SK-N-SH treated with all-trans-retinoic acid at 6 μM for 48 hours (cell line): ENCODE measurements around the gene IL1B.
"Not testable (repeated sequence)": the region's sequence is repeated elsewhere in the genome, so short reads cannot be mapped to it uniquely, and the experiment has no call there.

Experiments used
- ATAC-seq: fragments of 200-7000 bp; cut with Tn5 transposase; 3 replicates; pipeline ENCODE4 v1.9.1; 2020; ENCODE audit warnings: mild to moderate bottlenecking, moderate library complexity
- ARNTL ChIP-seq: fragments of 450-650 bp; formaldehyde crosslinking; IDR thresholded peaks from 2 replicates; pipeline ENCODE4 v1.5.0; 2020; ENCODE audit warnings: low read depth, mild to moderate bottlenecking, moderate library complexity, borderline replicate concordance
- CSDC2 ChIP-seq: fragments of 250-450 bp; sonication (Bioruptor Pico); IDR thresholded peaks from 2 replicates; pipeline ENCODE4 v1.5.0; 2020; ENCODE audit warnings: mild to moderate bottlenecking, moderate library complexity
- ESRRG ChIP-seq: fragments of 250-450 bp; sonication (Bioruptor Pico); IDR thresholded peaks from 2 replicates; pipeline ENCODE4 v1.6.1; 2021; ENCODE audit warnings: mild to moderate bottlenecking
- ISL1 ChIP-seq: fragments of 250-450 bp; sonication (Bioruptor Pico); IDR thresholded peaks from 2 replicates; pipeline ENCODE4 v2.1.2; 2022; ENCODE audit warnings: mild to moderate bottlenecking, moderate library complexity
- OSR1 ChIP-seq: fragments of 250-450 bp; sonication (Bioruptor Pico); IDR thresholded peaks from 2 replicates; pipeline ENCODE4 v1.8.0; 2022; ENCODE audit warnings: moderate library complexity, mild to moderate bottlenecking, inconsistent platforms
- RARB ChIP-seq: fragments of 250-450 bp; sonication (Bioruptor Pico); IDR thresholded peaks from 2 replicates; pipeline ENCODE4 v1.8.0; 2021; ENCODE audit warnings: mild to moderate bottlenecking, moderate library complexity
- TCF4 ChIP-seq: fragments of 250-450 bp; sonication (Bioruptor Pico); IDR thresholded peaks from 2 replicates; pipeline ENCODE4 v1.8.0; 2021; ENCODE audit warnings: mild to moderate bottlenecking, moderate library complexity, borderline replicate concordance
- TOX ChIP-seq: fragments of 250-450 bp; sonication (Bioruptor Pico); IDR thresholded peaks from 2 replicates; pipeline ENCODE4 v1.8.0; 2021; ENCODE audit warnings: mild to moderate bottlenecking, moderate library complexity, borderline replicate concordance
- ZC3H10 ChIP-seq: fragments of 250-450 bp; sonication (Bioruptor Pico); IDR thresholded peaks from 2 replicates; pipeline ENCODE4 v1.5.1; 2021; ENCODE audit warnings: mild to moderate bottlenecking, moderate library complexity
- ZFP3 ChIP-seq: fragments of 250-450 bp; sonication (Bioruptor Pico); IDR thresholded peaks from 2 replicates; pipeline ENCODE4 v1.5.0; 2020; ENCODE audit warnings: mild to moderate bottlenecking, moderate library complexity
- ZFP30 ChIP-seq: fragments of 450-650 bp; formaldehyde crosslinking; IDR thresholded peaks from 2 replicates; pipeline ENCODE4 v1.5.0; 2022; ENCODE audit warnings: mild to moderate bottlenecking, moderate library complexity
- ZNF565 ChIP-seq: fragments of 450-650 bp; formaldehyde crosslinking; conservative IDR thresholded peaks from 2 replicates; pipeline ENCODE4 v1.5.0; 2020; ENCODE audit warnings: low read depth, mild to moderate bottlenecking, moderate library complexity
- TF ChIP-seq, protein P1 (sequence below): fragments of 250-450 bp; sonication (Bioruptor Pico); IDR thresholded peaks from 2 replicates; pipeline ENCODE4 v1.5.1; 2020; ENCODE audit warnings: low read depth, mild to moderate bottlenecking, moderate library complexity
- TF ChIP-seq, protein P2 (sequence below): fragments of 250-450 bp; sonication (Bioruptor Pico); IDR thresholded peaks from 2 replicates; pipeline ENCODE4 v1.8.0; 2020; ENCODE audit warnings: mild to moderate bottlenecking, moderate library complexity, borderline replicate concordance
- TF ChIP-seq, protein P3 (sequence below): fragments of 250-450 bp; sonication (Bioruptor Pico); IDR thresholded peaks from 2 replicates; pipeline ENCODE4 v1.5.1; 2021; ENCODE audit warnings: mild to moderate bottlenecking, moderate library complexity
- TF ChIP-seq, protein P4 (sequence below): fragments of 250-450 bp; sonication (Bioruptor Pico); IDR thresholded peaks from 2 replicates; pipeline ENCODE4 v1.5.0; 2020; ENCODE audit warnings: mild to moderate bottlenecking, moderate library complexity

Gene IL1B

DNA sequence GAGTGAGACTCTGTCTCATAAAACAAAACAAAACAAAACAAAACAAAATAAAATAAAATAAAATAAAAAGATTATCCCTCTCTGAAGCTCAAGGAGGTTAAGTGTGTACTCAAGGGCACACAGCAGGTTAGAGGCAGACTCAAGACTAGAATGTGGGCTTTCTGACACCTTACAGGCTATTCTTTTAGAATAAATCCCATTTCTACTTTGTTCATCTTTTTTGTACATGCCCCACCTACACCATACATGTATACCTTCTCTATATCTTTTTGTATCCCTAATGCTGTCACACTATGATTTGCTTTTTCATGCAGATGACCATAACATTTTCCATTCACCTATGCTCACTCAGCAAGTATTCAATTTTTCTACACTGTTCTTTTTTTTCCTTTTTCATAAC is 2.6 kb downstream of the IL1B start (continued):
- TF ChIP-seq ARNTL (CRISPR knock-in tag), result no peak
- TF ChIP-seq ESRRG (CRISPR knock-in tag), result no peak
- TF ChIP-seq, protein P1, sequence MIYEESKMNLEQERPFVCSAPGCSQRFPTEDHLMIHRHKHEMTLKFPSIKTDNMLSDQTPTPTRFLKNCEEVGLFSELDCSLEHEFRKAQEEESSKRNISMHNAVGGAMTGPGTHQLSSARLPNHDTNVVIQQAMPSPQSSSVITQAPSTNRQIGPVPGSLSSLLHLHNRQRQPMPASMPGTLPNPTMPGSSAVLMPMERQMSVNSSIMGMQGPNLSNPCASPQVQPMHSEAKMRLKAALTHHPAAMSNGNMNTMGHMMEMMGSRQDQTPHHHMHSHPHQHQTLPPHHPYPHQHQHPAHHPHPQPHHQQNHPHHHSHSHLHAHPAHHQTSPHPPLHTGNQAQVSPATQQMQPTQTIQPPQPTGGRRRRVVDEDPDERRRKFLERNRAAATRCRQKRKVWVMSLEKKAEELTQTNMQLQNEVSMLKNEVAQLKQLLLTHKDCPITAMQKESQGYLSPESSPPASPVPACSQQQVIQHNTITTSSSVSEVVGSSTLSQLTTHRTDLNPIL (CRISPR knock-in tag), result no peak
- no peak for TF ChIP-seq ZNF565 (CRISPR knock-in tag)
- TF ChIP-seq ZC3H10 (CRISPR knock-in tag), result no peak

DNA sequence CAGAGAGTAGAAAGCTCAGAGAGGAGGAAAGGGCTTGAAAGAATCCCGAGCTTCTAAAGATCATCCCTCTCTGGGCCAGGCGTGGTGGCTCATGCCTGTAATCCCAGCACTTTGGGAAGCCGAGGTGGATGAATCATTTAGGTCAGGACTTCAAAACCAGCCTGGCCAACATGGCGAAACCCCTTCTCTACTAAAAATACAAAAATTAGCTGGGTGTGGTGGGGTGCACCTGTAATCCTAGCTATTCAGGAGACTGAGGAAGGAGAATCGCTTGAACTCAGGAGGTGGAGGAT is 3.0 kb downstream of the IL1B start:
- ATAC-seq, result not testable (repeated sequence)

DNA sequence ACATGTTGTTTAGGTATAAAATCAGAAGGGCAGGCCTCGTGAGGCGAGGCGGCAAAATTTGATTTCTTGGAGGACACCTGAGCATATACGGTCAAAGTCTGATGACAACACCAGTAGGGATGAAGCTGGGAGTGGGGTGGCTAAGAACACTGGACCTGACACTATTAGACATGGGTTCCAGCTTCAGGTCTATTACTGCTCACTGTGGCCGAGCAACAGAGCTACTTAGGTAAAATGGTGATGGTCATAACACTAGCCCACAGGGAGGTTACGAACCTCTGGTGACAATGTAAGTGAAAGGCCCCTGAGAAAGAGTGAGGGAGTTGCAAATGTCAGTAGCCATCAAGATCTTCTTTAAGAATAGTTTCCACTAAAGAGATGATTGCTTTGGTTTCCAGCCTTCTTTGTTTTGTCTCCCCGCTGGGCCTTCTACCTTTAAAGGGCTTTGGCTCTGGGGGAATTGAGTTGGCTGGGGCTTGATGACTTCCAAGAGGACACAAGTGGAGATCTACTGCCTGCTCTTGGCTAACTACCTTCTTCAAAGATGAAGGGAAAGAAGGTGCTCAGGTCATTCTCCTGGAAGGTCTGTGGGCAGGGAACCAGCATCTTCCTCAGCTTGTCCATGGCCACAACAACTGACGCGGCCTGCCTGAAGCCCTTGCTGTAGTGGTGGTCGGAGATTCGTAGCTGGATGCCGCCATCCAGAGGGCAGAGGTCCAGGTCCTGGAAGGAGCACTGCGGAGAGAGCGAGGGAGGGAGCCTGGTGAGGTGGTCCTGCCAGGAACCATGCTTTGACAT is 3.5 kb downstream of the IL1B start:
- ATAC-seq, result no peak
- TF ChIP-seq RARB (CRISPR knock-in tag) (no peak), ZC3H10 (CRISPR knock-in tag) (no peak), ZNF565 (CRISPR knock-in tag) (no peak), OSR1 (no peak), TOX (CRISPR knock-in tag) (no peak), ZFP30 (CRISPR knock-in tag) (no peak), ISL1 (no peak), ZFP3 (no peak), ESRRG (CRISPR knock-in tag) (no peak), CSDC2 (CRISPR knock-in tag) (no peak), TCF4 (CRISPR knock-in tag) (no peak), ARNTL (CRISPR knock-in tag) (no peak)
- TF ChIP-seq, protein P2, sequence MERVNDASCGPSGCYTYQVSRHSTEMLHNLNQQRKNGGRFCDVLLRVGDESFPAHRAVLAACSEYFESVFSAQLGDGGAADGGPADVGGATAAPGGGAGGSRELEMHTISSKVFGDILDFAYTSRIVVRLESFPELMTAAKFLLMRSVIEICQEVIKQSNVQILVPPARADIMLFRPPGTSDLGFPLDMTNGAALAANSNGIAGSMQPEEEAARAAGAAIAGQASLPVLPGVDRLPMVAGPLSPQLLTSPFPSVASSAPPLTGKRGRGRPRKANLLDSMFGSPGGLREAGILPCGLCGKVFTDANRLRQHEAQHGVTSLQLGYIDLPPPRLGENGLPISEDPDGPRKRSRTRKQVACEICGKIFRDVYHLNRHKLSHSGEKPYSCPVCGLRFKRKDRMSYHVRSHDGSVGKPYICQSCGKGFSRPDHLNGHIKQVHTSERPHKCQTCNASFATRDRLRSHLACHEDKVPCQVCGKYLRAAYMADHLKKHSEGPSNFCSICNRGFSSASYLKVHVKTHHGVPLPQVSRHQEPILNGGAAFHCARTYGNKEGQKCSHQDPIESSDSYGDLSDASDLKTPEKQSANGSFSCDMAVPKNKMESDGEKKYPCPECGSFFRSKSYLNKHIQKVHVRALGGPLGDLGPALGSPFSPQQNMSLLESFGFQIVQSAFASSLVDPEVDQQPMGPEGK (CRISPR knock-in tag), result no peak
- TF ChIP-seq, protein P3, sequence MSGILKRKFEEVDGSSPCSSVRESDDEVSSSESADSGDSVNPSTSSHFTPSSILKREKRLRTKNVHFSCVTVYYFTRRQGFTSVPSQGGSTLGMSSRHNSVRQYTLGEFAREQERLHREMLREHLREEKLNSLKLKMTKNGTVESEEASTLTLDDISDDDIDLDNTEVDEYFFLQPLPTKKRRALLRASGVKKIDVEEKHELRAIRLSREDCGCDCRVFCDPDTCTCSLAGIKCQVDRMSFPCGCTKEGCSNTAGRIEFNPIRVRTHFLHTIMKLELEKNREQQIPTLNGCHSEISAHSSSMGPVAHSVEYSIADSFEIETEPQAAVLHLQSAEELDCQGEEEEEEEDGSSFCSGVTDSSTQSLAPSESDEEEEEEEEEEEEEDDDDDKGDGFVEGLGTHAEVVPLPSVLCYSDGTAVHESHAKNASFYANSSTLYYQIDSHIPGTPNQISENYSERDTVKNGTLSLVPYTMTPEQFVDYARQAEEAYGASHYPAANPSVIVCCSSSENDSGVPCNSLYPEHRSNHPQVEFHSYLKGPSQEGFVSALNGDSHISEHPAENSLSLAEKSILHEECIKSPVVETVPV, result no peak
- TF ChIP-seq, protein P1 (CRISPR knock-in tag), result no peak
- TF ChIP-seq, protein P4, sequence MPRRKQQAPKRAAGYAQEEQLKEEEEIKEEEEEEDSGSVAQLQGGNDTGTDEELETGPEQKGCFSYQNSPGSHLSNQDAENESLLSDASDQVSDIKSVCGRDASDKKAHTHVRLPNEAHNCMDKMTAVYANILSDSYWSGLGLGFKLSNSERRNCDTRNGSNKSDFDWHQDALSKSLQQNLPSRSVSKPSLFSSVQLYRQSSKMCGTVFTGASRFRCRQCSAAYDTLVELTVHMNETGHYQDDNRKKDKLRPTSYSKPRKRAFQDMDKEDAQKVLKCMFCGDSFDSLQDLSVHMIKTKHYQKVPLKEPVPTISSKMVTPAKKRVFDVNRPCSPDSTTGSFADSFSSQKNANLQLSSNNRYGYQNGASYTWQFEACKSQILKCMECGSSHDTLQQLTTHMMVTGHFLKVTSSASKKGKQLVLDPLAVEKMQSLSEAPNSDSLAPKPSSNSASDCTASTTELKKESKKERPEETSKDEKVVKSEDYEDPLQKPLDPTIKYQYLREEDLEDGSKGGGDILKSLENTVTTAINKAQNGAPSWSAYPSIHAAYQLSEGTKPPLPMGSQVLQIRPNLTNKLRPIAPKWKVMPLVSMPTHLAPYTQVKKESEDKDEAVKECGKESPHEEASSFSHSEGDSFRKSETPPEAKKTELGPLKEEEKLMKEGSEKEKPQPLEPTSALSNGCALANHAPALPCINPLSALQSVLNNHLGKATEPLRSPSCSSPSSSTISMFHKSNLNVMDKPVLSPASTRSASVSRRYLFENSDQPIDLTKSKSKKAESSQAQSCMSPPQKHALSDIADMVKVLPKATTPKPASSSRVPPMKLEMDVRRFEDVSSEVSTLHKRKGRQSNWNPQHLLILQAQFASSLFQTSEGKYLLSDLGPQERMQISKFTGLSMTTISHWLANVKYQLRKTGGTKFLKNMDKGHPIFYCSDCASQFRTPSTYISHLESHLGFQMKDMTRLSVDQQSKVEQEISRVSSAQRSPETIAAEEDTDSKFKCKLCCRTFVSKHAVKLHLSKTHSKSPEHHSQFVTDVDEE, result no peak
- TF ChIP-seq, all 23 proteins: peak for 0

DNA sequence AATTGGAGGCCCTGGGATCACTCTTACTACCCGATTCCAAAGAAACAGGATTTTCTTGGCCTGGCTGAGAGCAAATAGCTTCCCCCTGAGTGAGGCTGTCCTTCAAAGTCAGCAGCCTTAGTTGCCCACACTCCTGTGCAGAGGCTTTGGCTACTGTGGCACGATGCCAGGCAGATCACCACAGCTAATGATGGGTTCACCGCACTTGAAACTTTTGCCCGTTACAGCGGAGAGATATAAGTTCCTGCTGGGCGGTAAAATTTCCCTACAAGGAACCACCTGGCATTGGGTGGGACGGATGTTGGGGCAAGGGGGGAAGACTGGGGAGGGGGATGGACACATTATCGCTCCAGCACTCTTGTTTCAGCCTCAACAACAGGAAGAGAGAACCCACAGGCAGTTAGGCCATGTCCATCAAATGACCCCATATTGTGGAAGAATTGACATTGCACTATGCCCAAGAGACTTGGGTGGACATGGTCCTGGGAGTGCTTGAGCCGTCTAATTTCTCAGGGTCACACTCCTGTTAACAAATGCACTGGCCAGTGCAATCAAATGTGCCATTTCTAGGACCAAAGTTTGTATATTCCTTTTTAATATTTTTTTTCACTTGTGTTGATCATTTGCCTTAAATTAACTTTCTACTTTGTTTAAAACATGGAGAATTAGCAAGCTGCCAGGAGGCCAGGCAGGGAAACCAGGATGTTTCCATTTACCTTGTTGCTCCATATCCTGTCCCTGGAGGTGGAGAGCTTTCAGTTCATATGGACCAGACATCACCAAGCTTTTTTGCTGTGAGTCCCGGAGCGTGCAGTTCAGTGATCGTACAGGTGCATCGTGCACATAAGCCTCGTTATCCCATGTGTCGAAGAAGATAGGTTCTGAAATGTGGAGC is 4.4 kb downstream of the IL1B start:
- no peak for ATAC-seq
- TF ChIP-seq ISL1, result no peak
